ENCODE results near the gene ERN1.
A peak's percentile ranks its signal among the peaks of the same experiment; 100 is the strongest.
"Not testable (repeated sequence)": the region's sequence is repeated elsewhere in the genome, so short reads cannot be mapped to it uniquely, and the experiment has no call there.

The ERN1 gene

DNA sequence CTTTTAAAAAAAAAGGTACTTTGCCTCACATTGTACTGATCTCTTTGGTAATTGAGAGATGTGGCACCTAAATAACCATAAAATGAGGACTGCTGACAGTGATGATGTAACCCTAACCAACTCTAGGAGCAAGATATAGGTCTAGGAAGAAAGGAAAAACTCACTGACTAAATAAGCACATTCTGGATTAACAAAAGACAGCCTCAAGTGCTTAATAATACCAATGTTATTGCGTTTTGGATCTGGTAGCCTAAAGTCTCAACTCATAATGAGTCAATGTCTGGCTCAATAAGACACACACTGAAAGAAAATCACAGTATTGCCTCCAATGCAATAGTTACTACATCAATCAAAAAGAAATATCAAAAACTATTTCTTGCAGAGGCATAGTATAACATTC, 3.0 kb downstream of the ERN1 start:
- H3K27me3 Mint-ChIP-seq (ENCODE audit: low read depth, poor library complexity) = peaks cover 19% of the 10 kb centered on the region
- peaks cover 8% of the 10 kb centered on the region for H3K36me3 Mint-ChIP-seq (ENCODE audit: low read depth)
- H3K4me3 Mint-ChIP-seq = no peak overlapping the region

DNA sequence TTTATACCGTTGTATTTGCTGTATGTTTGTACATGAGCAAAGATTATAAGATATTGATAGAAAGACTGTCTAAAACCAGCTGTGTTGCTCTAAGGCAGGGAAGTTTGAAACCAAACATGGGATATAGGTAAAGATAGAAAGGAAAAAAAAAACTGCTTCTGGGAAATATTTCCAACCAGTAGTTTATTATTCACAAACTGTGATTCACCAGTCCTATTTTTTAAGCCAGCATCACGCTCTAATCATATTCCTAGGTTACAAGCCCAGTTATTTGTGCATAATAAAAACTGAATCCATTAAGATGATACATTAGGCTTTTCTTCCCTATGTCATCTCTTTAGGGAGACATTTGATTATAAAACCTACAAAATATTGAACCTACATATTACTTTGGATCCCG, 4.0 kb downstream of the ERN1 start:
- Mint-ChIP-seq H3K36me3 (ENCODE audit: low read depth) (peaks cover 8% of the 10 kb centered on the region), H3K9me3 (peaks cover 4% of the 10 kb centered on the region), H3K27ac (no peak overlapping the region), H3K27me3 (ENCODE audit: low read depth, poor library complexity) (peaks cover 19% of the 10 kb centered on the region), H3K4me3 (no peak overlapping the region), H3K4me1 (peaks cover 24% of the 10 kb centered on the region)
- TF ChIP-seq, protein P1, sequence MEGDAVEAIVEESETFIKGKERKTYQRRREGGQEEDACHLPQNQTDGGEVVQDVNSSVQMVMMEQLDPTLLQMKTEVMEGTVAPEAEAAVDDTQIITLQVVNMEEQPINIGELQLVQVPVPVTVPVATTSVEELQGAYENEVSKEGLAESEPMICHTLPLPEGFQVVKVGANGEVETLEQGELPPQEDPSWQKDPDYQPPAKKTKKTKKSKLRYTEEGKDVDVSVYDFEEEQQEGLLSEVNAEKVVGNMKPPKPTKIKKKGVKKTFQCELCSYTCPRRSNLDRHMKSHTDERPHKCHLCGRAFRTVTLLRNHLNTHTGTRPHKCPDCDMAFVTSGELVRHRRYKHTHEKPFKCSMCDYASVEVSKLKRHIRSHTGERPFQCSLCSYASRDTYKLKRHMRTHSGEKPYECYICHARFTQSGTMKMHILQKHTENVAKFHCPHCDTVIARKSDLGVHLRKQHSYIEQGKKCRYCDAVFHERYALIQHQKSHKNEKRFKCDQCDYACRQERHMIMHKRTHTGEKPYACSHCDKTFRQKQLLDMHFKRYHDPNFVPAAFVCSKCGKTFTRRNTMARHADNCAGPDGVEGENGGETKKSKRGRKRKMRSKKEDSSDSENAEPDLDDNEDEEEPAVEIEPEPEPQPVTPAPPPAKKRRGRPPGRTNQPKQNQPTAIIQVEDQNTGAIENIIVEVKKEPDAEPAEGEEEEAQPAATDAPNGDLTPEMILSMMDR (IDR thresholded peaks at IDR 0.05) = no peak
- no peak for DNase-seq

More for the DNA sequence above, 3.0 kb downstream of the ERN1 start:
- TF ChIP-seq, protein P1 (IDR thresholded peaks at IDR 0.05) = no peak
- DNase-seq = no peak
- Mint-ChIP-seq H3K27ac (no peak overlapping the region), H3K4me1 (peaks cover 34% of the 10 kb centered on the region), H3K9me3 (peaks cover 4% of the 10 kb centered on the region)

DNA sequence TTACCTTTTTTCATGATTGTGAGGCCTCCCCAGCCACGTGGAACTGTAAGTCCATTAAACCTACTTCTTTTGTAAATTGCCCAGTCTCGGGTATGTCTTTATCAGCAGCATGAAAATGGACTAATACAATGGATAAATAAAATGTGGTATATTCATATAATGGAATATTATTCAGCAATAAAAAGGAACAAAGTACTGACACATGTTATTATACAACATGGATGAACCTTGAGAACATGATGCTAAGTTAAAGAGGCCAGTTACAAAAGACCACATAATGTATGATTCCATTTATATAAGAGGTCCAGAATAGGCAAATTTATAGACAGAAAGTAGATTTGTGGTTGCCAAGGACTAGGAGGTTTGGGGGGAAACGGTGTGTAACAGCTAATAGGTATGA, 5.3 kb downstream of the ERN1 start:
- Mint-ChIP-seq H3K36me3 (ENCODE audit: low read depth) (peaks cover 8% of the 10 kb centered on the region), H3K4me1 (peaks cover 16% of the 10 kb centered on the region), H3K27ac (peak overlapping the region; percentile 26), H3K27me3 (ENCODE audit: low read depth, poor library complexity) (peaks cover 14% of the 10 kb centered on the region), H3K9me3 (peaks cover 4% of the 10 kb centered on the region), H3K4me3 (no peak overlapping the region)
- DNase-seq = no peak
- TF ChIP-seq, protein P1 (IDR thresholded peaks at IDR 0.05) = no peak

DNA sequence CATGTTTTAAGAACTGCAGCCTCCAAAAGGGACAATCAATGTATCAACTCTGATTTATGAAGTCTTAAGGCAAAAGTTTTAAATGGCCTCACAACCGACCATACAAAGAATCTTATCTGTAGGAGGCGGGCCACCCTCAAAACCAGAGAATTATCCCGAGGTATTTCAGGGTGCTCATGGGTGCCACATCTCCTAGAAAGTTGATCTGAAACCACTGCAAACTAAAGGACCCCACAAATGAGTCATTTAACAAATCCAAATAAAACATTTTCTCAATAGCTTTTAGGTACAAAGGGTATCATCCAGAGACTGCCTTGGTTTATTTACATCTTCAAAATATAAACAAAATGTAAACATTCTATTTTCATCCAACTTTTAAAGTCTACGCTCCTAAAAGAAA, 6.8 kb downstream of the ERN1 start:
- DNase-seq = no peak
- Mint-ChIP-seq H3K27ac (no peak overlapping the region), H3K4me3 (no peak overlapping the region), H3K27me3 (ENCODE audit: low read depth, poor library complexity) (peaks cover 11% of the 10 kb centered on the region), H3K36me3 (ENCODE audit: low read depth) (peaks cover 8% of the 10 kb centered on the region), H3K9me3 (peaks cover 4% of the 10 kb centered on the region), H3K4me1 (peaks cover 17% of the 10 kb centered on the region)
- TF ChIP-seq, protein P1 (IDR thresholded peaks at IDR 0.05) = no peak

DNA sequence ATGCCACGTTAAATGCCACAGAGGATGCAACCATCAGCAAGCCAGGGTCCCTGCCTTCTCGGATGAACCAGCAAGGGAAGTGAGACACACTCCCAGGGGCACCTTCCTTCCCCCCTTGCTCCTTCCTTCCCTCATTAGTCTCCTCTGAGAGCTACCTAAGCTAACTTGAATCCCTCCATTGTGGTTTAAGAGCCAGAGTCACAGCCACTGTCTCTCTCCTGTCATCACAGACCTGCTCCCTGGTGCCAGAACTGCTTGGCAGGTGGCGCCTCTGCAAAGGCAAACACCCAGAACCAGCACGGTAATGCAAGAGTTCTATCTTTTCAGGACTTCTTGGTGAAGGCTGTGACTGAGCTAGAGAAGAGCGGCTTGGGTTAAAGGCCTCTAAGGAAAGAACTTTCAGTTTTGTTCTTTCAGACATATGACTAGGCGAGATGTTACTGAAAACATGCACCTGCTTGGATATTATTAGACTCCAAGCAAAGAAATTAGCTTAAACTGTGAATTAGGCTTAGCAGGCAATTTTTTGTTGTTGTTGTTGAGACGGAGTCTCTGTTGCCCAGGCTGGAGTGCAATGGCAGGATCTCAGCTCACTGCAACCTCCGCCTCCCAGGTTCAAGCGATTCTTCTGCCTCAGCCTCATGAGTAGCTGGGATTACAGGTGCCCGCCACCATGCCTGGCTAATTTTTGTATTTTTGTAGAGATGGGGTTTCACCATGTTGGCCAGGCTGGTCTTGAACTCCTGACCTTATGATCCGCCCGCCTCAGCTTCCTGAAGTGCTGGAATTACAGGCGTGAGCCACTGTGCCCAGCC, 8.8 kb downstream of the ERN1 start:
- H3K4me3 Mint-ChIP-seq, DNase-seq, H3K9me3 Mint-ChIP-seq, H3K4me1 Mint-ChIP-seq, H3K27ac Mint-ChIP-seq: not testable (repeated sequence)
- H3K36me3 Mint-ChIP-seq (ENCODE audit: low read depth) = peaks cover 13% of the 10 kb centered on the region
- peaks cover 11% of the 10 kb centered on the region for H3K27me3 Mint-ChIP-seq (ENCODE audit: low read depth, poor library complexity)

DNA sequence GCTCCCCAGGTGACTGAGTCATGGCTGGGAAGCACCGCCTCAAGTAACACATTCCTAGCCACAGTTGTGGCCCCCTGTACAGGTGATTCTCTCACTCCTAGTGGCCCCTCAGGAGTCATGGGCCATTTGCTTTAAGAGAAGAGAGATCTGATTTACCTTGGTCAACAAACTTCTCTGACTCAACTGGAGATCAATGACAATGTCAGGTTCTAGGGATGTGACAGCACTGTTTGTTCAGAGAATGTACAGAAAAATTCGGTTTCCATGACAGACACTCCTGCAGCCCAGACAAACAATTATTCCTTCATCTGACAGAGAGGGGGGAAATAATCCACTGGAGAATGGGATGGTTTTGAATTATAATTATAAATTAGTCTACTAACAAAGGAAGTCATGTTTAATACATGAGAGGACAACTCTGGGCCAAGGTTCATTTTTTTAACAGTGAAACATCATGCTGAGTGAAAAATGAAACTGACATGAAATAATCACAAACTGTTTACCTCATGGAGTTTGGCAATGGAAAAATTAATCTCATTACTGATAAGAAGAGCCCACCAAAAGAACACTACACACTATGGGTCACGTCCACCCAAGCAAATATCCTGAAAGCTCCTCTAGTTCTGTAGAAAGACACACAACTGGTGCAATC, 9.7 kb downstream of the ERN1 start:
- Mint-ChIP-seq H3K4me1 (peaks cover 7% of the 10 kb centered on the region), H3K9me3 (peaks cover 4% of the 10 kb centered on the region), H3K36me3 (ENCODE audit: low read depth) (peaks cover 13% of the 10 kb centered on the region), H3K4me3 (no peak overlapping the region), H3K27ac (no peak overlapping the region), H3K27me3 (ENCODE audit: low read depth, poor library complexity) (peaks cover 14% of the 10 kb centered on the region)
- DNase-seq = no peak
- TF ChIP-seq, protein P1 (IDR thresholded peaks at IDR 0.05) = no peak
